ENCODE results near the gene ADAMTS6. TPM values are rescaled to one million over a fixed set of nuclear protein-coding genes. Genes with fewer than 3 reads are reported as not detected.

ADAMTS6 gene
- total RNA-seq, 4 donors from 2014 or later: 0.34 to 2.8 (median 2.0) TPM

- H3K4me1 ChIP-seq: no peaks in the 10 kb centered on the region
- H3K27me3 ChIP-seq: no peaks in the 10 kb centered on the region
- H3K4me3 ChIP-seq: no peak overlapping the region
- DNase-seq (ENCODE audit: low spot score in 2 of 2): no peak
- no peak overlapping the region for H3K27ac ChIP-seq
- no peaks in the 10 kb centered on the region for H3K36me3 ChIP-seq
- no peaks in the 10 kb centered on the region for H3K9me3 ChIP-seq
- no peak for TF ChIP-seq POLR2A (IDR thresholded peaks at IDR 0.05)
- no peak for TF ChIP-seq CTCF (IDR thresholded peaks at IDR 0.05)
- no peak for TF ChIP-seq POLR2AphosphoS5 (IDR thresholded peaks at IDR 0.05)
- TF ChIP-seq EP300 (IDR thresholded peaks at IDR 0.05): no peak
- 71% methylated on average over 5 of the region's 5 CpGs for WGBS
Observed at GRCh38 chr5:65359981-65360380, 121.7 kb downstream of the ADAMTS6 start.

- WGBS: 45% methylated on average over 3 of the region's 3 CpGs
- no peaks in the 10 kb centered on the region for H3K36me3 ChIP-seq
- no peaks in the 10 kb centered on the region for H3K4me1 ChIP-seq
- TF ChIP-seq POLR2AphosphoS5 (IDR thresholded peaks at IDR 0.05) (no peak), POLR2A (IDR thresholded peaks at IDR 0.05) (no peak), CTCF (IDR thresholded peaks at IDR 0.05) (no peak), EP300 (IDR thresholded peaks at IDR 0.05) (no peak)
- H3K9me3 ChIP-seq: no peaks in the 10 kb centered on the region
- no peak overlapping the region for H3K4me3 ChIP-seq
- H3K27me3 ChIP-seq: no peaks in the 10 kb centered on the region
- no peak overlapping the region for H3K27ac ChIP-seq
- DNase-seq (ENCODE audit: low spot score in 2 of 2): no peak
Observed at GRCh38 chr5:65359569-65359968, 122.2 kb downstream of the ADAMTS6 start.

- no peak overlapping the region for H3K4me3 ChIP-seq
- DNase-seq (ENCODE audit: low spot score in 2 of 2): no peak
- H3K9me3 ChIP-seq: no peaks in the 10 kb centered on the region
- no peaks in the 10 kb centered on the region for H3K27me3 ChIP-seq
- 85% methylated on average over 1 of the region's 1 CpG for WGBS
- H3K4me1 ChIP-seq: no peaks in the 10 kb centered on the region
- no peak overlapping the region for H3K27ac ChIP-seq
- no peaks in the 10 kb centered on the region for H3K36me3 ChIP-seq
- no peak for TF ChIP-seq EP300 (IDR thresholded peaks at IDR 0.05)
- TF ChIP-seq POLR2AphosphoS5 (IDR thresholded peaks at IDR 0.05): no peak
- TF ChIP-seq POLR2A (IDR thresholded peaks at IDR 0.05): no peak
- no peak for TF ChIP-seq CTCF (IDR thresholded peaks at IDR 0.05)
Observed at GRCh38 chr5:65356274-65356673, 125.4 kb downstream of the ADAMTS6 start.

- Histone ChIP-seq H3K27ac (no peak overlapping the region), H3K9me3 (no peaks in the 10 kb centered on the region), H3K4me1 (no peaks in the 10 kb centered on the region), H3K4me3 (no peak overlapping the region), H3K27me3 (no peaks in the 10 kb centered on the region), H3K36me3 (no peaks in the 10 kb centered on the region)
- TF ChIP-seq CTCF (IDR thresholded peaks at IDR 0.05): no peak
- TF ChIP-seq POLR2AphosphoS5 (IDR thresholded peaks at IDR 0.05): no peak
- no peak for TF ChIP-seq POLR2A (IDR thresholded peaks at IDR 0.05)
- 79% methylated on average over 1 of the region's 1 CpG for whole genome bisulfite sequencing
- no peak for DNase-seq (ENCODE audit: low spot score in 2 of 2)
Observed at GRCh38 chr5:65355301-65355700, 126.4 kb downstream of the ADAMTS6 start.

- H3K36me3 ChIP-seq: no peaks in the 10 kb centered on the region
- H3K27ac ChIP-seq: no peak overlapping the region
- H3K9me3 ChIP-seq: peaks cover 5% of the 10 kb centered on the region
- no peak for TF ChIP-seq POLR2A (IDR thresholded peaks at IDR 0.05)
- TF ChIP-seq CTCF (IDR thresholded peaks at IDR 0.05): no peak
- TF ChIP-seq EP300 (IDR thresholded peaks at IDR 0.05): no peak
- no peak for TF ChIP-seq POLR2AphosphoS5 (IDR thresholded peaks at IDR 0.05)
- no peak for DNase-seq (ENCODE audit: low spot score in 2 of 2)
- no peak overlapping the region for H3K4me3 ChIP-seq
- no peaks in the 10 kb centered on the region for H3K27me3 ChIP-seq
- no peaks in the 10 kb centered on the region for H3K4me1 ChIP-seq
Observed at GRCh38 chr5:65341835-65342234, 139.9 kb downstream of the ADAMTS6 start.

Data from suprapubic skin (tissue), 4 donors.